Fibroblast of skin of abdomen (primary cell): Measurements from ENCODE around the gene RGMB. TPM values are rescaled to one million over a fixed set of nuclear protein-coding genes. Genes with fewer than 3 reads are reported as not detected.
"Not testable (repeated sequence)": the region's sequence is repeated elsewhere in the genome, so short reads cannot be mapped to it uniquely, and the experiment has no call there.

Experiments used
- DNase-seq: peaks from one replicate; pipeline ENCODE4 v3.0.0-alpha.2; 2013
- polyA plus RNA-seq, 2 experiments: library from polyadenylated mRNA; unstranded; fragments of 120-200 nt; gene quantifications; one replicate each; pipeline ENCODE4 v1.2.1, GENCODE V29; 2013; ENCODE audit not compliant: insufficient read length in 2 of 2

The RGMB gene, protein sequence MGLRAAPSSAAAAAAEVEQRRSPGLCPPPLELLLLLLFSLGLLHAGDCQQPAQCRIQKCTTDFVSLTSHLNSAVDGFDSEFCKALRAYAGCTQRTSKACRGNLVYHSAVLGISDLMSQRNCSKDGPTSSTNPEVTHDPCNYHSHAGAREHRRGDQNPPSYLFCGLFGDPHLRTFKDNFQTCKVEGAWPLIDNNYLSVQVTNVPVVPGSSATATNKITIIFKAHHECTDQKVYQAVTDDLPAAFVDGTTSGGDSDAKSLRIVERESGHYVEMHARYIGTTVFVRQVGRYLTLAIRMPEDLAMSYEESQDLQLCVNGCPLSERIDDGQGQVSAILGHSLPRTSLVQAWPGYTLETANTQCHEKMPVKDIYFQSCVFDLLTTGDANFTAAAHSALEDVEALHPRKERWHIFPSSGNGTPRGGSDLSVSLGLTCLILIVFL
- 55.2 TPM for polyA plus RNA-seq (2013, experiment 1 of 2; ENCODE audit: insufficient read length)
- 54.9 TPM for polyA plus RNA-seq (2013, experiment 2 of 2; ENCODE audit: insufficient read length)

GRCh38 chr5:98773464-98774191 lies at the start of gene RGMB:
Gene RGMB, plus strand, starts transcription at chr5:98773663. Its CDS starts 408 bp downstream, at chr5:98774071.
- DNase-seq, result peak; percentile 100

GRCh38 chr5:98726258-98726657 lies 47.2 kb upstream of the RGMB start:
- no peak for DNase-seq

DNA sequence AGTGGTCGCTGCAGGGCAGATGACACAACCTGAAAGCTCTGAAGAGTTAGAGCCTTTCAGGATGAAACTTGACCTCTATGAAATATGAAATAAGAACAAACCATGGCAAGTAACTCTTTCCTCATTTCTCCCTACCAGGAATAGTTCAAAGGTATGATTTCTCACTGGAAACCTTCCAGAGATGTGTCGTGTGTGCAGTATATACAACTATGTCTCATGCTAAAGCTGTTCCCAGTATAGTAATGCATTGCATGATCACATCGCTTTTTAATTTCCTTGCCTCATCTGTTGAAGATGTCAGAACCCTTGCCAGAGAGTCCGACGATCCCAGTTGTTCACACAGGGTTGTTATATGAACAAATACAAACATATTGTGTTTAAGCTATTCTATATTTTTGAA lies 45.8 kb upstream of the RGMB start:
- peak; percentile 56 for DNase-seq

DNA sequence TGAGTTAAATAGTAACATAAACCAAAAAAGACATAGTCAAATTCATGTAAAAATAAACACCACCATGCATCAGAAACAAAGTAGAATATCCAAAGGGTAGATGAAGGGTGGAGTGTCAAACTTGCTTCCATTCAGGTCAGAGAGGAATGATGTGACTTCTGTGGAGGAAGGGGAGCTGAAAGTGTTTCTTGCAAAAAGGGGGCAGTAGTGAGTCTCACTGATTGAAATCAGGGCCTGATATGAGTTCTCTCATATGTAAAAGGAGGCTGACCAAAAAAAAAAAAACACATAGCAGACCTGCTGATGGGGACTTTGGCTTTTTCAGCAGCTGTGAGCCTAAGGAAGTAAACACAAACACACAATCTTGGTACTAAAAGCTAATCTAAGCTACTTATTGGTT lies 38.8 kb upstream of the RGMB start:
- DNase-seq, result no peak

DNA sequence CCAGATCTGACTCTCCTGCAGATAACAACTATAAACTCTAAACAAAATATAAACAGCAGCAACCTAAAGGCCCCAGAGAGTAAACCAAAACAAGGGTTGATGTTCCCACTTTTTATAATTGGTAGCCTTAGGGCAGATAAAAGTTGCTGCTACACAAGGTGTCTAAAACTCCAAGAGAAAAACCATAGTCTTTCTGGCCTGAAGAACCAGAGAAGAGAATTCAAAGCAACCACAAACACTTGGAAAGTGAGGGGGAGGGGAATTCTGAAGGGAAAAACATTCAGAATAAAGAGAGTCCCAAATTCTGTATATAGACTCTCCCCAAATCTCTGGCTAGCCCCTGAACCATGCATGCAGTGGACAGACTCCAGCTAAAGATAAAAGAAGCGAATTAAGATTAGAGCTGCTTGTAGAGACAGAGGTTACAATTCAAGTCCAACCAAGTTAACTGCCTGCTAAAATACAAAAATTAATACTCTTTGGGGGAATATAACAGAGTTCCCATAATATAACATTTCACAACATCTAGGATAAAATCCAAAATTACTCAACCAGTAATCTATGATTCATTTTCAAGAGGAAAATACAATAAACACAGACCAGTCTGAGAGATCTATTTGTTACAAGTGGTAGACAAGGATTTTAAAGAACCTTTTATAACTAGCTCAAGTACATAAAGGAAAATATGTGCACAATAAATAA lies 37.5 kb upstream of the RGMB start:
- peak; percentile 45 for DNase-seq

DNA sequence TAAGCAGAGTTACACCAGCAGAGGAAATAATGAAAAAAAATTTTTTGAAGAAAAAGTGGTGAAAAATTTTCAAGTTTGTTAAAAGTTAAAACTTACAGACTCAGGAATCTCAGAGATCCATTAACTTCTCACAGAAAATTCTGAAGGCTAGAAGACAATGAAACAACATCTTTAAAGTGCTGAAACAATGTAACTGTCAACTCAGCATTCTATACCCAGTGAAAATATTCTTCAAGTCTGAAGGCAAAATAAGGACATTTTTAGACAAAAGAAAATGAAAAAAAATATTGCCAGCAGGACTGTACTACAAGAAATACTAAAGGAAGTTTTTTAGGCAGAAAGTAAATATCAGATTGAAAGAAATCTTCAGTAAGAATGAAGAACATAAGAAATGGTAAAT lies 36.7 kb upstream of the RGMB start:
- no peak for DNase-seq

GRCh38 chr5:98737441-98737840 lies 36.0 kb upstream of the RGMB start:
- not testable (repeated sequence) for DNase-seq

- DNase-seq, result not testable (repeated sequence)
Measured at GRCh38 chr5:98738481-98739149, 34.8 kb upstream of the RGMB start.

DNA sequence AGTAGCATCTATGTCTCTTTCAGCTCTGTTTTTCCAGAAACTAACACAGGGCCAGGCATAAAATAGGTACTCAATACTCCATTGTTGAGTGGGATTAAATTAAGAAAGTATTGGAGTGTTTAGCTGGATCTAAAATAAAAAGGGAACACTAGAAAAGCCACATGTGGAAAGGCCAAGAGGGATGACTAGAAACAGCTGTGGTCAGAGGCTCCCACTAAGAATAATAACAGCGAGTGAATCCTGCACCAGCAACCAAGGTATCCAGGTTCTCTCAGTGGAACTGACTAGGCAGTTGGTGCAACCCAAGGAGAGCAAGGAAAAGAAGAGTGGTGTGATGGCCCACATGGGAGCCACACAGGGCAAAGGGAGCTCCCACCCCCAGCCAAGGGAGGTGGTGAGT lies 31.5 kb upstream of the RGMB start:
- DNase-seq, result no peak

DNA sequence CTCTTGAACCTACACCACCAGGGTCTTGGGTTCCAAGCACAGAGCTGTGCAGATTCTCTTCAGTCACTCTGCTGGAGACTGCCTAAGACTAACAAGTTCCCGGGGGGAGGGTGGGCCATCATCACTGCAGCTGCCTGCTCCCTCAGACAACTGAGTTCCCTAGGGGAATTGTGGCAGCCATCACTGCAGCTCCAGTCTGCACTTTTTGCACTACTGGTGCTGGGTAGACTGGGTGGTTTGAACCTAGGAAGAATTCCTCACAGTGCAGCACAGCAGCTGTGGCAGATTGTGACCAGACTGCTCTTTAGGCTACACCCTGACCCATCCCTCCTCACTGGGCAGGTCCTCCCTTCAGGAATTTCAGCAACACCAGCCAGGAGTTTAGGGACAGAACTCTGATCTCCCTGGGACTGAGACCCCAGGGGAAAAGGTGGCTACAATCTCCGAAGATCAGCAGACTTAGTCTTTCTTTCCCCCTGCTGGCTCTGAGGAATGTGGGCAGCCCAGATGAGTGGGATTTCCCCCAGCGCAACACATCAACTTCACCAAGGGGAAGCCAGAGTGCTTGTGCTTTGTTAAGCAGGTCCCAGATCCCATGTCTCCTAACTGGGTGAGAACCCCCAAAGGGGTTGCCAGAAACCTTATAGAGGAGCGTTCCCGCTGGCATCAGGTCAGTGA lies 30.9 kb upstream of the RGMB start:
- no peak for DNase-seq

DNA sequence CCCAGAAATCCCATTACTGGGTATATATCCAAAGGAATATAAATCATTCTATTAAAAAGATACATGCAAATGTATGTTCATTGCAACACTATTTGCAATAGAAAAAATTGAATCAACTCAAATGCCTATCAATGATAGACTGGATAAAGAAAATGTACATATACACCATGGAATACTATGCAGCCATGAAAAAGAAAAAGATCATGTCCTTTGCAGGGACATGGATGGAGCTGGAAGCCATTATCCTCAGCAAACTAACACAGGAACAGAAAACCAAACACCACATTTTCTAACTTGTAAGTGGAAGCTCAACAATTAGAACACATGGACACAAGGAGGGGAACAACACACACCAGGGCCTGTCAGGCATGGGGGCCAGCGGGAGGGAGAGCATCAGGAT lies 25.2 kb upstream of the RGMB start:
- not testable (repeated sequence) for DNase-seq

DNA sequence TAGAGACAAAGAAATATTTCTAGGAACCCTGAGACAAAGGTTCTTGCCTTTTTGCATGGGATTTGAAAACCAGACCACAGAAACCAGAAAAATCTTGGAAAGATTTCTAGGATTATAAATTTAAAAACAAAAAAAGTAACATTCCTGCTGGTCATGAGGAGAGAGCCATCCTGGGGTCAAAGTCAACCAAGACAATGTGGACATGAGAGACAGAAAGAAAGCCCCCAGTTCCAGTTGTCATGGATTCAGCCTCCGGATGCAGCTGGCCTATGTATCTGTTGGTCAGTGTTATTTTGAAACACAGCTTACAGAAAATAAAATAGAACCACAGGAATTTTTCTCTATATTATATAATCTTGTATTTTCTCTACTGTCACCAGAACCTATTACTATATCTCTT lies 24.4 kb upstream of the RGMB start:
- peak; percentile 13 for DNase-seq

- no peak for DNase-seq
Measured at GRCh38 chr5:98750693-98751092, 22.8 kb upstream of the RGMB start.

DNA sequence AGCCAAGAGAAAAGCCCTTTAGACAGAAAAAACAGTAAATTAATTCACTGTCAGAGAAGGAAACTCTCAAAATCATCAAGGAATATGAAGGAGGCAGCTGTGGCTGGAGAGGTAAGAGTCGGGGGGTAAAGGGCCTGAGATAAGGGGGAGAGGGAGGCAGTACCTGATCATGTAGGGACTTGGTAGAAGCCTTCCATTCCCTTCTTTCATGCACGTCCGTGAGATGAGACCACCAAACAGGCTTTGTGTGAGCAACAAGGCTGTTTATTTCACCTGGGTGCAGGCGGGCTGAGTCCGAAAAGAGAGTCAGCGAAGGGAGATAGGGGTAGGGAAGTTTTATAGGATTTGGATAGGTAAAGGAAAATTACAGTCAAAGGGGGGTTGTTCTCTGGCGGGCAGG lies 21.1 kb upstream of the RGMB start:
- DNase-seq, result not testable (repeated sequence)

DNA sequence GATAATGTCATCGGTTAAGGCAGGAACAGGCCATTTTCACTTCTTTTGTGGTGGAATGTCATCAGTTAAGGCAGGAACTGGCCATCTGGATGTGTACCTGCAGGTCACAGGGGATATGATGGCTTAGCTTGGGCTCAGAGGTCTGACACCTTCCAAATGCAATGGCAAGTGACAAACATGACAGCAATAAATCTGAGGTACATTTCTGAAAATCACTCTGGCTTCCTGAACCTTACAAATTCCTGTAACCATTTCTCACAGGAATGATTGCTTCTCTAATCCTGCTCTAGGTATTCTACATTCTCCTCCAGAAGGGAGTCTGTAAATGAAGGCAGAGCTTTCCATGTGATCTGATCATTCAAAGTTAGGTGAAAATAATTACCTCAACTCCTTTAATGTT lies 20.7 kb upstream of the RGMB start:
- not testable (repeated sequence) for DNase-seq

GRCh38 chr5:98753507-98753906 lies 20.0 kb upstream of the RGMB start:
- DNase-seq, result no peak

DNA sequence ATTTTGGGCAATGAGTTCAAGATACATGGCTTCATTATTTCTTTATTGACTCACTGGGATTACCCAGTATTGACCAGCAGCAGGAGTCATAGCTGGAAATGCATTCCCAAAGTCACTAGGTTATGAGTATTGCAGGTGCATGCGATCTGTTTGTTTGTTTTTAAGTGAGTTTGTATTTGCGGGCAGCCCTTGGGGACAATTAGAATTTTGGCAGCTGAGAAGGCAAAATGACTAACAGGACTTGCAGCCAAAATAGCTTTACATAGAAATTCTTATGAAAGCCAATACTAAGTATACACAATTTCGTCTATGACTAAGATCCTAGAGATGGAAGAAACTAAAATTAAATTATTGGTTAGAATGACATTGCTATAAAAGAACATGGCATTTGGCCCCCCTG lies 18.1 kb upstream of the RGMB start:
- DNase-seq, result no peak

- DNase-seq, result no peak
Measured at GRCh38 chr5:98757978-98758377, 15.5 kb upstream of the RGMB start.

- DNase-seq, result peak; percentile 97
Measured at GRCh38 chr5:98763001-98763630, 10.3 kb upstream of the RGMB start.

DNA sequence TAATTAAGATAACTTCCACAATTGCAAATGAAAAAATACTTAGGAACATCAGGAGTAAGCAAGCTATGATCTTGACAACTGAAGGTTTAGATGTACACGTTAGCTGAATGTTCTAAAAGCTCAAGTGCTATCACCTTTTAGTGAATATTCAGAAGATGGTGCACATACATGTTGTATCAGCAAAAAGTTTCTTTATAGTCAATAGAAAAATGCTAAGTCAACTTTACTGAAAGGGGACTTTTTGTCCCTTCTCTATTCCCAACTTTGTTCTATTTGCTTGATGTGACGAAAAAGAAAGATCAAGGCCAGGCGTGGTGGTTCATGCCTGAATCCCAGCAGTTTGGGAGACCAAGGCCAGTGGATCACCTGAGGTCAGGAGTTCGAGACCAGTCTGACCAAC lies 7.6 kb upstream of the RGMB start:
- no peak for DNase-seq

- DNase-seq, result no peak
Measured at GRCh38 chr5:98767581-98767980, 5.9 kb upstream of the RGMB start.
